Retina (tissue), 1 donor: ENCODE measurements around the gene RNF150.
A peak's percentile ranks its signal among the peaks of the same experiment; 100 is the strongest.

ENCODE experiments used
- DNase-seq: peaks from one replicate; pipeline ENCODE4 v3.0.0-alpha.2; 2016

The RNF150 gene

DNA sequence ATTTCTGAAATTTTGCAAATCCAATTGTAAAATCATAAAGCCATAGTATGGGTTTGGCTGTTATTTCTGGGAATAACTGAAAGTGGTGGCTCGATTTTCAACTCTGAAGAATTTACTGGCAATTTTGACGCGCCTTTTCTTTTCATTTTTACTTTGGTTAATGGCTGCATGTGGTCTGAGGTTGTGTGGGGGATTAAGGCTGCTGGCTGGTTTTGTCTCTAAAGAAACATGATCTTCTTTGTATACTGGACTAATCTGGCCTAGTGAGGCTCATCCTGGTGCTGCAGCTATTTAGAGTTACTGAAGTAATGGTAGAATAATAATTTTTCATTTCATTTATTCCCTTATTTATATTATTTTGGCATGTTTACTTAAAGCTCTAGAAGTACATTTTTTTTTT is 164.0 kb downstream of the RNF150 start:
- DNase-seq: no peak

DNA sequence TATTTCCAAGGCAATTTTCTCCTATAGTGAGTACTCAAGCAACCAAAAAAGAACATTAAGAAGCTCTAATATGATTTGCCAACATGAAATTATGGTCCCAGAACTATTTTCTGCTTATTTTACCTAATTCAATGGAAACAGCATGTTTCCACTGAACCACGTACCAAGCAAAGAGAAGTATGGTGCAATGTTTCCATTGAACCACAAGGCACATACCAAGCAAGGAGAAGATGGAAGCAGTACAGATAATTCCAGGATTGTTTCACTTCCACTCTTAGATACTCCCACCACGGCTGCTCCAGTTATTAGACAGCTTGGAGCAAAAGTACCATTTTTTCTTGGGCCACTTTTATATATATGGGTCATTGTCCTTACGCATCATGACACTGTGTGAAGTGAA is 164.9 kb downstream of the RNF150 start:
- DNase-seq: no peak

DNA sequence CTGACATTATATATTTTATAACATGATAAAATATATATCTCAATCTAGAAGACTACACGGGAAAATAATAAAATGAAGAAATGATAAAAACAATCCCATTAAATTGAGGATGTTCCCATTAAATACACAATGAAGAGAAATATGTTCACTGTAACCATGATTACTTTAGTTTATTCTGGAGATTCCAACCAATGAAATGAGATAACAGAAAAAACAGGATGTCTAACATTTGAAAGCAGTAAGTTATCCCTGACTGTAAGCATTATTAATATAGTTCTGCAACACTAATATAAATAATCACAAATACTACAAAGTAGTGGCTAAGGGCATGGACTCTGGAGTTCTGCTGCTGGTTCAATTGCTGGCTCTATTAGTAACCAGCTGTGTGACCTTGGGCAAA is 169.4 kb downstream of the RNF150 start:
- DNase-seq: no peak

DNA sequence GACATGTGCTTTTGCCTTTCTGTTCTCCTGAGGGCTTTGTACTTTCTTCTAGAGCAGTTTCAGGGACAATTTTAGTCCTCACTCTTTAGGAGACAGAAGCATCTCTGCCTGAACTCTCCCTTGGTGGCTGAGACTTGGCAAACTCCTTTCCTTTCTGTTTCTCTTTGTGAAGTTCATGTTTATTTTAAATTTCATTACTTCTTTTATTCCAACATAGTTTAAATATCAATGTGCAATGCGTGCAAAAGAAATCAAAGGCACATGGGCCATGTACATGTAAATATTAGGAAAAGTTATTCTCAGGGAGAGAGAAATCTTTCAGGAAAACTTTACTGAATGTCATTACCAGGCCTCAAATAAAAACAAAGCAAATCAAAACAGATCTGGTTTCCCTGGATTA is 177.6 kb downstream of the RNF150 start:
- no peak for DNase-seq

DNA sequence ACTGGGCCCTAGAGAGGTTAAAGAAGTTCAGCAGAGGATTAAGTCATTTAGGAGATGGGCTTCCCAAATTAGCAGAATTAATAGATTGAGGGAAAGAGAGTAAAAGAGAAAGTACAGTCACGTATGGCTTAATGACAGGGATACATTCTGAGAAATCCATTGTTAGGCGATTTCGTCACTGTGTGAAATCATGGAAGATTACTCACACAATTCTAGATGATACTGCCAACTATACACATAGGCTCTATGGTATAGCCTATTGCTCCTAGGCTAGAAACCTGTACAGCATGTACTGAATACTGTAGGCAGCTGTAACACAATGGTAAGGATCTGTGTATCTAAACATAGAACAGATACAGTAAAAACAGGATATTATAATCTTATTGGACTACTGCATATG is 180.6 kb downstream of the RNF150 start:
- DNase-seq: no peak

DNA sequence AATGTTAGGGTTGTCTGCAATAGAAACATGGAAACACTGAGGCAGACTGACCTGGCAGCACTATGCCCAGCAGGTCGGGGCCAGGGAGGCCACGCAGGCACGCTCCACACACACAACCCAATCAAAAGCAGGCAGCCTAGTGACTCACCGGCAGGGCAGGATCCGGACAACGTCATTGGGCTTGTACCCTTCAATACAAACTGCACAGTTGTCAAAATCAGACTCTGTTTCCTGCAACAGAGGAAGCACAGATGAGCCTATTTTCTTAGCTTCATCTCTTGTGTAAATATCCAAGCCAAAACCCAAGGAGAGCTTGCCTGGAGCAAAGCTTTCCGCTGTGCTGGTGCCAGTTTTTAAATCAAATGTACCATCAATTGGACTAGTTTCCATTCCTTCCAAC is 185.8 kb downstream of the RNF150 start:
- DNase-seq: no peak

DNA sequence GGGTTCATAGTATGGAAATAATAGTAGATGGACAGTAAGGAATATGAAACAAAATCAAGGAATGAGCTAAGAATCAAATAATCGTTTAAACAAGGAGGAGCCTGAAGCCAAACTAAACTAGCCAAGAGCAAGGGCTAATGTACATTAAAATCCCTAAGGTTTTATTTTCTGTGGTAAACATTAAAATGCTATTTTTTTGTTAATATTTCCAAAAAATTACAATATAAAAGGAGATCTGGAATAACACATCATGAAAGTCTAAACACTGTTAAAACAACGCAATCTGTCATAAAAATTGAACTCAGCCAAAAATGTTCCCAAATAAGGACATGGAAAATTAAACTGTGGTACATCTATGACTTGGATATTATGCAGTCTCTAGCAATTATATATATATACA is 188.2 kb downstream of the RNF150 start:
- DNase-seq: no peak

DNA sequence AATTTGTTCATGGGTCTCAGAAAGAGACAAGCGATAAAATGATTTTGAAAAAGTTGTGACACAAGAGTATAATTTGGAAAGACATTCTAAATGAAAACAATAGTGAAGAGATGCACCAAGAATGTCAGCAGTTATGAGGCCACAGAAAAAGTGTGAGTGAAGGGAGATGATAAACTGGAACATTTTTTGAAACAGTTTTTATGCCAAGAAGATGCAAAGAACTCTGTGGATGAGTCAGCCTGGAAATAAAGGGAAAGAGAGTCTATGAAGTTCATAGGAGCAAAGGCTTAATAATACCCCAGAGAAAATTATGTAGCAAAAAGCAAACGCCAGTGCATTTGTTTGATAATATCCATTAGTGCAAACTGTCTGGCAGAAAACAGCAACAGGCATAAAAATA is 188.7 kb downstream of the RNF150 start:
- no peak for DNase-seq

DNA sequence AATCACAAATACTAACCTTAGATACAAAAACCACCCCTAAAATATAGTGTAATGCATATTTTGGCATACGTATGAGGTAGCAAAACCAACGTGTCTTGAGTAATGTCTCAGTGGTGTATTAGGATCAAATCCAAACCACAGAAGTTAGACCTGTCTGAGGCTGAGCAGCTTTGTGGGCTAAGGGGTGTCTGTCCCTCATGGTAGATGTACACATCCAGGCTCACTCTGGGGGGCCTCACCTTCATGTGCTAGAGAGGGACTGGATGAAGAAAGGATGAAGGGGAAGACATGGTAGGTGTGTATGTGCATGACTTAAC is 189.1 kb downstream of the RNF150 start:
- no peak for DNase-seq

DNA sequence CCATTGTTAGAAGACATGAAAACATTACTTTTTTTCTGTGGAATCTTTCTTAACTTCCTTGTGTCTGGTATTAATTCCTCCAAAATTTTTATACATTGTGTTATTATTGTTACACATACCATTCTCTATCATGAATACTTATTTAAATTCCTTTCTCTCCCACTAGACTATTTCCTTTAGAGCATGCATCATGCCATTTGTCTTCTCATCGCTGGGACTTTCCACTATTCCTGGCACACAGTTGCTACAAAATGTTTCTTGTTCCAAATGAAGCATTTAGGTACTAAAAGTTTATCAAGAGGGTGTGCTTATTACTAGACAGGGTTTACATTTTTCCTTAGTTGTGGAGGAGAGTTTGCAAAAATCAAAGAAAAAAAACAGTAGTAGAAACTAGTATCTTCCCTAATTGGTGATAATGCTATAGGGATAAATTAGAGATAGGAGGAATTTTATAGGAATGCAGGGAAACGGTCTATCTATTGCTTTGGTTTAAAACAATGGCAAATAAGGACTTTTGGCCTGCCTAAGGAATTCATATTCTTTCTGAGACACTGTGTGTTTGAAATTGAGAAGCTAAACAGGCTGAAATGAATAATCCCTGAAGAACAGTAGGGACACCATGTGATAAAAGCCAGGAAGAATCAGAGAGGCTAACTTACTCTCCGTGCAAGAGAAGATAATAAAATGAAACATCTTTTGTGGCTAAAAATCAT is 189.6 kb downstream of the RNF150 start:
- no peak for DNase-seq

DNA sequence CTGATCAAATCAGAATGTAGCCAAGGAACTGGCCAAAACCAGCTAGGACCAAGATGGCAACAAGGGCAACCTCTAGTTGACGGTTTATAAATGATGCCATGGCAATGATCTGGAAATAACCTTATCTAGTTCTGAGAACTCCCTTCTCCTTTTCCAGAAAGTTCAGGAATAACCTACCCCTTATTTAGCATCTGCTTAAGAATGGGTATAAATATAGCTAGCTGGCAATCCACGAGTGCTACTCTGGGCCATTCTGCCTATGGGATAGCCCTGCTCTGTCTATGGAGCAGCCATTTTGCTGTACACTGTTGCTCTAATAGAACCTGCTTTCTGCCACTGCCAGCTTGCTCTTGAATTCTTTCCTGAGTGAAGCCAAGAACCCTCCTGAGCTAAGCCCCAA is 192.7 kb downstream of the RNF150 start:
- DNase-seq: no peak

DNA sequence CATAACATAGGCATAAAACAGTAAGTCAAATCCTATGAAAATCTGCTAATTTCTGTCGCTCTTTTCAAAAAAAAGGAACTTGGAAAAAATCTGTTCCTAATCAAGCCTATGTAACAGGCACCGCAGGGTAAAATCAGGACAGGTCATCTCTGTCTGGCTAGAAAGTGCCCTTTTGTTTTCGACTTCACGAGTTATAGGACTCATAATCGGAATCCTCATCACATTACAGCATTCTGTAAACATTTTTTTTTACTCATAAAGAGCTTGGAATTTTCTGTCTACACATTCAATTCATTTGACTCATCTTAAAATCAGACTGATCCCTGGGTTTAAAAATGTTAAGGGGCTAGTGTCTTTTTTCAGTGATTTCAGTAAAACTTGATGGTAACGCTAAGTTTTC is 195.4 kb downstream of the RNF150 start:
- no peak for DNase-seq

DNA sequence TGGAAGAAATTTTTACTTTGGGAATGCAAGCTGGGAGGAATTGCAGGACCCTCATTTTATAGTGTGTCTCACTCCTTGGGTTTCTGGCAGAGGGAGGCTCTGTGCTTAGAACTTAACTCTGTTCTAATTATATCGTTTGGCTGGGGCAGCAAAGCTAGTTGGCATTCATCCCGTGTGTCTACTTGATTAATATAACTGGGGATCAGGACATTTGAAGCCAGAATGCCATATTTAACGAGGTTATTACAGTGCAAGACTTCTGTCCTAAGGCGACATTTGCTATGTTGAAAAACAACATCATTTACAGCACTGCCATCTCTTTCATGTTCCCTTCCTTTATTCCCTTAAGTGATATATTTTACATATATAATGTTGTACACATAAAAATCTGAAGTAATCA is 198.0 kb downstream of the RNF150 start:
- no peak for DNase-seq

DNA sequence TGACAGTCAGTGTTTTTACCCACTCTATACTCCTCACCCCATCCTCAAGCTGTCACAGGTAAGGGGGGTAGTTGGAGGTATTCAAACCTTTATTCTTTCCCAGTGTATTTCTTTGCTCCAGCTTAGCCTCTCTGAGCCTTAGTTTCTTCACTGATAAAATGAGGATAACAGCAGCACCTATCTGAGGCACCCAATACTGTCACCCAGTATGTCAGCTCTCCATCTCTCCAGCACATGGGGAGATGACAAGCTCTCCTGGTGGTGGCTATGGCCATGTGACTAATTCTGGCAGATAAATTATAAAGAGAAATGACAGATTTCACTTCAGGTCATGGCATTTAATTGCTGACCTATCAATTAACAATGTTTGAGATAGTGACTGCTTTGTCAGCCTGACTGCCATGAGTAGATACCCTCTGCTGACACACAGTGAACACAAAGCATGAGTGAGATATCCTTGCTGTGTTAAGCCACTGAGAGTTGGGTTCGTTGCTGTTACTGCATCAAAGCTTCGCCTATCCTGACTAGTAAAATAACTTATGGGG is 200.7 kb downstream of the RNF150 start:
- peak; percentile 72 for DNase-seq

DNA sequence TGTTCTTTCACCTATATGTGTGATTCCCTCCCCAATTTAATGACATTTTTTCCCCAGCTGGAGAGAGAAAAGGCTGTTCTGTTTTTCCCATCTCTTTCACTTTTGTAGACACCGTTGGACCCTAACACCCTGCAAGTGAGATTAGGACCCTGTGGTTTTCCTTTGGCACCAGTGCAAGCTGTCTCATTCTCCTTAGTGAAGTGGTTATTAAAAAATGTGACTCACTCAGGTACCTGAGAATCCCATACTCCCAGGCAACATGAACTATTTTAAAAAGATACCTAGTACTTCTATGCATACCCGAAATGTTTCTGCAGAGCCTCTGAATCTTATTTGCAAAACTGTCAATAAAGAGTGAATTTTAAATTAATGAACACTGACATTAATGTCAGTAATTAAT is 201.4 kb downstream of the RNF150 start:
- DNase-seq: peak; percentile 50

DNA sequence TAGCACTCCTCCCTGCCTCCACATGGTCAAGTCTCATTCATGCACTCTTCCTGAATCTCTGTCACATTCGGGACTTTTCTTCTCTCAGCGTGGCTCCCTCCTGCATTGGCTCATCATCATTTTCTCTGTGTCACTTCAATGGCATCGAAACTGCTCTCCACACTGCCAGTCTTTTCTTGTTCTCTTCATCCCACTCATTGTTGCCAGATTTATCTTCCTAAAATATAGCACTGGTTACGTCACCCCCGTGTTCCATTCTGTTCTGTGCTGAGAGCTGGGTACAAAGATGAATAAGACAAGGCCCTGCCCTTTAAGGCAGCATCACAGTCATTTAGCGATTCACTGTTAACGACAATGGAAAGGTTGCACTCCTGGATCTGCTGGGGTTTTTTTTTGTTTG is 202.7 kb downstream of the RNF150 start:
- DNase-seq: no peak

DNA sequence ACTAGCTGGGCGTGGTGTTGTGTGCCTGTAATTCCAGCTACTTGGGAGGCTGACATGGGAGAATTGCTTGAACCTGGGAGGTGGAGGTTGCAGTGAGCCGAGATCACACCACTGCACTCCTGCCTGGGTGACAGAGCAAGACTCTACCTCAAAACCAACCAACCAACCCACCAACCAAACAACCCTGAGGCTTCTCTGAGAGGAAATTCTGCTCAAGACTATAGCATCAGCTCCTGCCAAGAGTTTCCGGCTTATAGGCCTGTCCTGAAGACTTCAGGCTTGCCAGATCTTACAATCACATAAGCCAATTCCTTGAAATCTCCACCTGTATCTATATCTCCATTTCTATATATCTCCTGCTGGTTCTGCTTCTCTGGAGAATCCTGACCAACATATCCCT is 203.3 kb downstream of the RNF150 start:
- DNase-seq: no peak

DNA sequence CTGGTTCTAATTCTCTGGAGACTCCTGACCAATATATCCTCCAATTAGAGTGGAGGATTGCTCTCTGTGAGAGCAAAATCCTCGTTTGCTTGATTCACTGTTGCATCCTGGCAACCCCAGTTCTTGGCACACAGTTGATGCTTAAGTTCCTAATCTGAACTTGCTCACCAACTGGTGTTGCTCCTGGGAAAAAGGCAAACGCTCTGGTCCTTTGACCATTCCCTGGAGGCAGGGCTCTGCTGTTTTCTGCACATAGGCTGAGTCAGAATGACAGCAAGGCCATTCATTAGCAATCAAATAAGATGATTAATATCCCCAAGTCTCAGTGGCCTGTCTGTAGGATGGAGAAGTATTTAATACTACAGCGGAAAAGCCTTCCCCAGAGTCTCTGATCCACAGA is 204.4 kb downstream of the RNF150 start:
- DNase-seq: no peak

DNA sequence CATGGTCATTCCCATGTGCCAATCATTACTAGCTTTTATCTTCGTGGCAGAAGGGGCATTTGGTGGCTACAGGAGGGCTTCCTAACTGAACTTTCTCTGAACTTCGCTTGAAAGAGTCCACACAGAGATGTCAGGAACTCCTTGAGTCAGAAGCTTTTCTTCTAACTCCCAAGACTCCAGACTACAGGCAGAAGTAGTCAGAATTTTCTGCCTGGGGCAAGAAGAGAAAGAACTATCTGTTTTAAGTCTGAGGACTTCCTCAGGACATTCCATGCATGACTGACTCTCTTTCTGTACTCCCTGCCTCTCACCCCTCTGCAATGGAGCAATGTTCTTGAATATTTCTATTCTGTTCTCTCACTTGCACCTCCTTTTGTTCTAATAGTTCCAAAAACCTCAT is 206.6 kb downstream of the RNF150 start:
- no peak for DNase-seq

DNA sequence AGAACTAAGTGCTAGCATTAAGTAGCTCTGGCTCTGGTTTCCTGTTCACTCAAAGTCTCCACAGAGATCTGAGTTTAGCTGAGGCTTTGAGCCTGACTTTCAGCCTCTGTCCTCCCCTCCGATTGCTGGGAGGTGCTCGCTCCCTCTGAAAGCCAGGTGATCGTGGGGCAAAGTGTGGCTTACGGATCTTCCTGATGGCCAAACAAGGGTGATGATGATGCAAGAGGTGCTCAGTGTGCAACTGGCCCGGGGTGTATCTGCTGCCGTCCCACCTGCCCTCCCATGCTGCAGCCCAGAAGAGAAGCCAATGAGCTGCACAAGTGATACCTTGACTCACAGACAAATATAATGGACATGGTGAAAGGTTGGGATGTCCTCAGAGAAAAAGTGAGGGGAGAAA is 207.9 kb downstream of the RNF150 start:
- no peak for DNase-seq

DNA sequence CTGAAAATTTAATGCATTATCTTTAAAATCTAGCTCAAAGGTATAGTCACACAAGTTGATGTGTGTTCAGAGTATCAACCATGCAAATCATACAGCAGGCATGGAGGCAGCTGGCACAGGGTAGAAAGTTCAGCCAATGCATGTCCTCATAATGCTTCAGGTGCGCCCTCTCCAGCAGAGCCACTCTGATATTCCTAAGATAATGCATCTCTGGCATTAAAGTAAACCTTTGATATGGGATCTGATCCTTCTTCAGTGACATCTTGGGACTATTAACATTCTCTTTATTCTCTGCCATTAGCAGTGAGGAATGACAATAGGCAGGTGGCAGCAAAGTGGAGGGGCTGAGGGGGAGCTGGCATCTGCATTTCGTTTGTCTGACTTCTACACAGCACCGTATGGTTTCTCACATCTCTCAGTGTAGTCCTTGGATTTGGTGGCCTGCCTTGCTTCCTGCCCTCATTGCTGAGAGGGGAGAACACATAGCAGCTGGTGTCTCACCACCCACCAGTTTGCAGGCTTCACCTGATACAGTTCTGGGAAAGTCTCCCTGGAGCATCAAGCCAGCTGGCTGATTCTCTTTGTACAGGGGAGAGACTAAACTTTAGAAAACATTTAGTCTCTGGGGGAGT is 208.4 kb downstream of the RNF150 start:
- no peak for DNase-seq

DNA sequence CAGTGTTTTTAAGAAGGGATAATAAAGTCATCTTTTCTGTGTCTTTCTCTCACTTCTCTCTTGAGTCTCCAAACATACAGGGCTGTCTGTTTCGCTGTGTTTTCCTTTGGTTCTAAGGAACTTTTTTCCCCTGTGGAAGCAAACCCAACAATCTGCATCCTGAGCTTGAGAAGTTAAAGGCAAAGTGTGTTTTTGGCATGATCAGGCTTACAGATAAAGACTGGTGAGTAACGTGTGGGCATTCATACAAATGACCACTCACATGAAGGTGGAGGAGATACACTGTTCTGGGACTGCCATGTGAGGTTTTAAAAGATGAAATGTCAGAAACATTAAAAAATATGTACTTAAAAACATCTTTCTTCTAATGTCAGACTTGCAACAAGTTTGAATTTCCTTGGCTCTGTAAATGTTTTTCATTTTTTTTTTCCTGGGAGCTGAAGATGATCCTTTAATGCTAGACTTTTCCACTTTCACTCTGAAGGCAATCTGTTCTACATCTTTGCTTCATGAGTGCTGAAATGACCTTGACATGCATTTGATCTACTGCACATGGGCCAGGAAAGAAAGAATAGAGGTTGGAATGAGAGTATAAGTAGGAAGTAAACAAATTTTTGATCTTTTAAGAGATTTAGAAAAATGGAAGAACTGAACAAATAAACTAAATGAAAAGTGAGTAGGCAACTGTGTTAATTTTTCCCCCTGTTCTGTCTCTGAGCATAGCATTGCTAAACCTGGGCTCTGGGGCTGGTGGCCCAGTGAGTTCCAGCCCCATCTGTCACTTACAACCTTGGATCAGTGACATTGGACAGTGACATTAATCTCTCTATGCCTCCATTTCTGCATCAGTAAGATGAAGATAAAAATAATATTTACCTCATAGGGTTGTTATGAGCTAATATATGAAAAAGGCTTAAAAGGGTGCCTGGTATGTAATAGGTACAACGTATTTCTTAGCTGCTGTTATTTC is 226.0 kb downstream of the RNF150 start:
- no peak for DNase-seq

DNA sequence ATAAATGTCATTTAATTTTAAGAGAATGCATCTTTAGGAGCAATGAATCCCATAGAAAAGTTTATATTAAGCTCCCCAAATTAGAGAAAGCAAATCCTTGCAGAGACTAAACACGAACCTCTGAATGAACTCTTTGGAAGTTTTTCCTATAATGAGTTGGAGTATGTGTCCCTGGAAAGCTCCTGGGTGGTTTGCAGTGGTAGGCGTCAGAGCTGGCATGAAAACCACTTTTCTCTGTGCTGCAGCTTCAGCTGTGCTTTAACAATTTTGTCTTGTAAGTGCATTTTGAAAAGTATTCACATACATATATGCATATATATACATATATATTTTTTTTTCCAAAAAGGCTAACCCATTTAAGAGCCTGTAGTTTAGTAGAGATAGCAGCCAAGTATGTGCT is 228.4 kb downstream of the RNF150 start:
- DNase-seq: no peak
